HG03025 (cell line): ENCODE results near the gene PLA2G4F.

Experiments
- ATAC-seq: cut with Tn5 transposase; IDR thresholded peaks from one replicate; pipeline ENCODE4 v1.9.1; 2021; ENCODE audit warnings: mild to moderate bottlenecking, moderate library complexity; ENCODE audit not compliant: unreplicated experiment, low FRiP score

The PLA2G4F gene

GRCh38 chr15:42166225-42166940 lies 9.9 kb upstream of the PLA2G4F start:
- ATAC-seq, result no peak

GRCh38 chr15:42165106-42165505 lies 8.7 kb upstream of the PLA2G4F start:
- no peak for ATAC-seq

- no peak for ATAC-seq
Measured at GRCh38 chr15:42163947-42164550, 7.6 kb upstream of the PLA2G4F start.

GRCh38 chr15:42163291-42163690 lies 6.9 kb upstream of the PLA2G4F start:
- no peak for ATAC-seq

GRCh38 chr15:42160136-42160535 lies 3.7 kb upstream of the PLA2G4F start:
- ATAC-seq, result no peak

GRCh38 chr15:42159381-42160015 lies 3.1 kb upstream of the PLA2G4F start:
- ATAC-seq, result no peak

GRCh38 chr15:42158941-42159340 lies 2.5 kb upstream of the PLA2G4F start:
- no peak for ATAC-seq

- no peak for ATAC-seq
Measured at GRCh38 chr15:42157981-42158765, 1.7 kb upstream of the PLA2G4F start.

- no peak for ATAC-seq
Measured at GRCh38 chr15:42157381-42157780, 945 bp upstream of the PLA2G4F start.

GRCh38 chr15:42155546-42156242 lies 742 bp downstream of the PLA2G4F start:
- ATAC-seq, result no peak

GRCh38 chr15:42154956-42155355 lies 1.5 kb downstream of the PLA2G4F start:
- no peak for ATAC-seq

GRCh38 chr15:42154212-42154941 lies 2.1 kb downstream of the PLA2G4F start:
- no peak for ATAC-seq

GRCh38 chr15:42153874-42154211 lies 2.6 kb downstream of the PLA2G4F start:
- ATAC-seq, result no peak

- ATAC-seq, result no peak
Measured at GRCh38 chr15:42152921-42153698, 3.3 kb downstream of the PLA2G4F start.

GRCh38 chr15:42152196-42152920 lies 4.1 kb downstream of the PLA2G4F start:
- ATAC-seq, result no peak

GRCh38 chr15:42151736-42152135 lies 4.7 kb downstream of the PLA2G4F start:
- no peak for ATAC-seq

GRCh38 chr15:42151141-42151561 lies 5.3 kb downstream of the PLA2G4F start:
- ATAC-seq, result no peak

- no peak for ATAC-seq
Measured at GRCh38 chr15:42150219-42150970, 6.0 kb downstream of the PLA2G4F start.
